Activated CD4-positive, alpha-beta T cell treated with anti-CD3 and anti-CD28 coated beads for 24 hours (primary cell): Measurements from ENCODE around the gene SLC19A1.

Source experiments
- DNase-seq, 2 donors: peaks; one replicate each; pipeline ENCODE4 v3.0.0-alpha.2; 2020; ENCODE audit warnings: low read depth in 2 of 2

SLC19A1 gene

DNA sequence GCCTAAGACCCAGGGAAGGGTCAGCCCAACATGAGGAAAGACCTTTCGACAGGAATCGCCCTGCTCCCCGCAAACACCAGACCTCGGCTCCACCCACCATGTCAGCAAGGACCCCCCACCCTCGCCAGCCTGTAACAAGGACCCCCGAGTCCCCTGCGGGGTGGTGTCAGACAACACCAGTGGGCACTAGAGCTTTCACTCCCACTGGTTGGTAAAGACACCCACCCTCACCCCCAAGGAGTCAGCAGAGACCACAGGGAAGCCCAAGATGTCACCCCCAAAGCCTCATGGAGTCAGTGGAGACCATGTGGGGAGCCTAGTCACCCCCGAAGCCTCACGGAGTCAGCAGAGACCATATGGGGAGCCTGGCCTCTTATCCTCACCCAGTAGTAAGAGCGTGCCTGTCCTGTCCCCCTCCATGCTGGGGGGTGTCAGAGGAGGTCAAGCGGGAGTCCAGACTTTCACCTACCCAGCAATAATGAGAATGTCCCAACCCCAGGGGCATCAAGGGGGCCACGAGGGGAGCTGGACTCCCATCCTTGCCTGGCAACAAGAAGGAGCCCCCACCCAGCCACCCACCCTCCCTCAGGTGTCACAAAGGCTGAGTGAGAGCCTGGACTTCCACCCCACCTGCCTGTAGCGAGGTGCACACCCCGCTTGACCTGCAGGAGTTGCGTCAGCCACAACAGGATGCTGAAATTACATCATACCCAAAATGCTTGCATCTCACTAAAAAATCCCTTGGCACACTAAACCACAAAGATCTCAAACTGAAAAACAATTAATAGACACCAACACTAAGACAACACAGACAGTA lies 24.8 kb downstream of the SLC19A1 start:
- no peak for DNase-seq

DNA sequence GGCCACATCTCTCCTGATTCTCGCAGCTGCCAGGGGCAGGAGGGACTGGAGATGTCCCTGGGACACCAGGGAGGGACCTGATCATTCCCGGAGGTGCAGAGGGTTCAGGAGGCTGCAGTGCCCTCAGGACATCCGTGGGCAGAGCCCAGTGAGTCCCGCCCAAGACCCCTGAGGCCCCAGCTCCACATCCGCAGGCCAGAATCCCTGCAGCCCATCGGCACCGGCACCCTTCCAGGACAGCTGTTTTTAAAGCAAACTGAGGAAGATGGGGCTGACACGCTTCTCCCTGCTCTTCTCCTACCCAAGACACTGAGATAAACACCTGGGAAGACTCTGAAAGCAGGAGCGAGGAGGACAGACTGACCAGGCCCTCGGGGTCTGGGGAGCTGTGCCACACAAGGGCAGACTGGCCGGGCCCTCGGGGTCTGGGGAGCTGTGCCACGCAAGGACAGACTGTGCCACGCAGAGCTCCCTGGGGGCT lies 25.5 kb downstream of the SLC19A1 start:
- DNase-seq = no peak

DNA sequence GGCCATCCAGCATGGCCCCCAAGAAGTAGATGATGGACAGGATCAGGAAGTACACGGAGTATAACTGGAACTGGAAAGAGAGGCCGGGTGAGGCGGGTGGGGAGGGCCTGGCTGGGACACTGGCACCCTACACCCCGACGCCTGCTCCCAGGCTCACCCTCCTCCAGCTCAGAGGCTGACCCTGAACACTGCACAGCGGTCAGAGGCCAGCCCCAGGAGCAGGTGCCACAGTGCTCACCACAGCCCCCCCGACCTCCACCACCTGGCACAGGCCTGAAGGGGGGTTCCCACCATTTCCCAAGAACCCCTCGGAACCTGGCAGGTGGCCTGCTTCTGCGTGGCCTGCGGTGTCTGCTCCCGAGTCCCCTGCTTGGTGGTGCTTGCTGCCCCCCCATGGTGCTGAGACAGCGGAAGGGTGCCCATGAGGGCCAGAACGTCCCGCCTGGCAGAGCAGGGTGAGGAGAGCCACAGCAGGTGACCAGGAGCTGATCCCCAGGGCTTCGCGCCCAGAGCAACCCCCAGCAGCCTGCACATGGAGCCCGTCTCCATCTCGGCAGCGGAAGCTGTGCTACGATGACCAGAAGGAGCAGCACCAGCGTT lies 26.1 kb downstream of the SLC19A1 start:
- DNase-seq = no peak

DNA sequence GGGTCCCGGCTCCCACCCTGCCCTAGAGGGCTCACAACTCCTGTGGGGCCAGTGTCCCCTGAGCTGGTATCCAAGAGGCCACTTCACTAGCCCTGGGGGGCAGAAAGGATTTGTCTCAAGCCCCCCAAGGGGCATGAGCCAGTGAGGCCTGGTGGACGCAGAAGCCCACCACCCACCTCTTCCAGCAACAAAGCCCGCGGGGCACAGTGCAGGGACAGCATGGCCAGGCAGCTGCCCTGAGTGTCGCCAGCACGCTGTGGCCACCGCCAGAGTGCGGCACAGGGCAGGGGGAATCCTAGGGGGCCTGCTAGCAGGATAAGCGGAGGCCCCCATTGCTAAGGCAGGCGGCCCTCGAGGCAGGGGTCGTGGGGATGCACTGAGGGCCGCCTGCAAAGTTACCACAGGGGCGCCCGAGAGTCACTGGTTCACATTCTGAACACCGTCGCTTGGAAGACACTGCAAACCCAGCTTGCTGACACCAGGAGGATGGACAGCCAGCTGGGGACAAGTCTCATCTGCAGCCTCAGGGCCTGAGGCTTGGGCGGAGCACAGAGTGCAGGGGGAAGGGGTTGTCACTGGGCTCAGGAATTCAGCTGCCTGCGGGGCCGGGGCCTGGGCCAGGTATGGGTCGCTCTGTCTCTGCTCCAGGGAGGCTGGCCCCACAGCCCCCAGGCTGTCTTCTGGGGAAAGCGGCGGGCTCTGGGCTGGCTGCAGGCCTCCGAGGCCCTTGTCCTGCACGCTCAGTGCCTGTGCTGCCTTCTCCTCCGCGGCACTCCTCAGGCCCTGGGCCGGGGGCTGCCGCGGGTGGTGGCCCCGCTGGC lies 26.8 kb downstream of the SLC19A1 start:
- DNase-seq = no peak

DNA sequence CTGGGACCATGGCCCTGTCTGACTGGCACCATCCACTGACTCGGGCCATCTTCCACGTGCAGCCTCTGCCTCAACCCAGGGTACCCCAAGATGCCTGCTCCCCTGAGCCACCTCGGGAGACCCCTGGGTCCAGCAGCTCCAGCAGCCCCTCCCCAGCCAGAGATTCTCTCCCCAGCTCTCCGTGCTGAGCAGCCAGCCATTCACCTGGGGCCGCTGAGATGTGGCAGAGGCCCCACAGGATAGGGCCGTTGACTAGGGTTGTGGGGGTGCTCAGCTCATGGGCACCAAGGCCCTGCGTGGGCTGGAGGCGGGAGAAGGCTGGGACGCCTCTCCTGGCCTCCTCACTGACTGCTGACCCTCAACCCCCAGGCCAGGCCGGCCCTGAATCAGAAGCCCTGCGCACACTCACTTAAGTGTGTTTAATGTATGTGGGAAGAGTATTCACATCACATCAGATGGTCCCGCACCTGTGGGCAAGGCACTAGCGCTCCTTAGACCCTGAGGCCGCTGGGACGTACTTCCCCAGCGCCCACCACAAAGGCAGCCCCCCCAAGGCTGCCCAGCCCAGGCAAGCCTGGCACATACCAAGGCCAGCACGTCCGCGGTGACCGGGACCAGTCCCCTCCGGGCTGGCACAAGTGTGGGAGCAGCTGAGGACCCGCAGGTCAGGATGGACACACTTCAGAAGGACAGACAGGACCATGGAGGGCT lies 27.8 kb downstream of the SLC19A1 start:
- DNase-seq = no peak

DNA sequence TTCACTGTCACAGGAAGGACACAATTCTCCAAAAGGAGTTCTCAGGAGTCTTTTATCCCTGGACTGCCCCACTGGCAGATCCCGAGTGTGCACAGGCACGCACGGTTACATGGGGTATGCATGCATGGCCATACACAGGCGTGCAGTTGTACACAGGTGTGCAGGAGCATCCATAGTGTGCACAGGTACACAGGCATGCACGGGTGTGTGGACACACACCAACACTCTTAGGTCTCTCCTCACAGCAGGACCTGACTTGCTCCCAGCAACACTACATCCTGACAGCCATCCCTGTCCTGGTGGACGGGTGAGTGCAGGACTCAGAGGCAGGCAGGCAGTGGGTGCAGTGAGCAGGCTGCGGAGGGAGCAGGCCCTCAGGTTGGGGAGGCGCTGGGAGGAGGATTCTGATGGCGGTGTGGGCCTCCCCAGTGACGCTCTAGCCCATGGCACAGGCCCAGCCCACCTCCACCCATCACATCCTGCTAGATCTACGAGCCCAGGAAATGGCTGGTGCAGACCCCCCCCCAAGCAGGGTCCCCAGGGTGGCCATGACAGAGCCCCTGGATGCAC lies 28.4 kb downstream of the SLC19A1 start:
- DNase-seq = no peak

DNA sequence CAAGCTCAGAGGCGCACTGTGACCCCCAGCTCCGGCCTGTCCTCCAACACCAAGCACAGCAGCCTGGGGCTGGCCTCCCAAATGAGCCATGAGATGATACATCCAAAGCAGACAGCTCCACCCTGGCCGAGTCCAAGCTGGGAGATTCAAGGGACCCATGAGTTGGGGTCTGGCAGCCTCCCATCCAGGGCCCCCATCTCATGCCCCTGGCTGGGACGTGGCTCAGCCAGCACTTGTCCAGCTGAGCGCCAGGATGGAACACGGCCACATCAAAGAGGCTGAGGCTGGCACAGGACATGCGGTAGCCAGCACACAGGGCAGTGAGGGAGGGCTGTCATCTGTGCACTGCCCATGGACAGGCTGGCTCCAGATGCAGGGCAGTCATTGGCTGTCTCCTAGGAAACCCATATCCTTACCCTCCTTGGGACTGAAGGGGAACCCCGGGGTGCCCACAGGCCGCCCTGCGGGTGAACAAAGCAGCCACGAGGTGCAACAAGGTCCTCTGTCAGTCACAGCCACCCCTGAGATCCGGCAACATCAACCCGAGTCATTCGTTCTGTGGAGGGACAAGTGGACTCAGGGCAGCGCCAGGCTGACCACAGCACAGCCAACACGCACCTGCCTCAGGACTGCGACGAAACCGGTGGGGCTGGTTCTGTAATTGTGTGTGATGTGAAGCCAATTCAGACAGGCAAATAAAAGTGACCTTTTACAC lies 29.1 kb downstream of the SLC19A1 start:
- no peak for DNase-seq

DNA sequence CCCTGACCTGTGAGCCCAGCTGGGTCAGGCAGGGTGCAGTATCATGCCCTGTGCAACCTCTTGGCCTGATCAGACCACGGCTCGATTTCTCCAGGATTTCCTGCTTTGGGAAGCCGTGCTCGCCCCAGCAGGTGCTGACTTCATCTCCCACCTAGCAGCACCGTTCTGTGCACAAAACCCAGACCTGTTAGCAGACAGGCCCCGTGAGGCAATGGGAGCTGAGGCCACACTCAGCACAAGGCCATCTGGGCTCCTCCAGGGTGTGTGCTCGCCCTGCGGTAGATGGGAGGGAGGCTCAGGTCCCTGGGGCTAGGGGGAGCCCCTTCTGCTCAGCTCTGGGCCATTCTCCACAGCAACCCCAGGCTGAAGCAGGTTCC lies 29.6 kb downstream of the SLC19A1 start:
- DNase-seq = no peak

DNA sequence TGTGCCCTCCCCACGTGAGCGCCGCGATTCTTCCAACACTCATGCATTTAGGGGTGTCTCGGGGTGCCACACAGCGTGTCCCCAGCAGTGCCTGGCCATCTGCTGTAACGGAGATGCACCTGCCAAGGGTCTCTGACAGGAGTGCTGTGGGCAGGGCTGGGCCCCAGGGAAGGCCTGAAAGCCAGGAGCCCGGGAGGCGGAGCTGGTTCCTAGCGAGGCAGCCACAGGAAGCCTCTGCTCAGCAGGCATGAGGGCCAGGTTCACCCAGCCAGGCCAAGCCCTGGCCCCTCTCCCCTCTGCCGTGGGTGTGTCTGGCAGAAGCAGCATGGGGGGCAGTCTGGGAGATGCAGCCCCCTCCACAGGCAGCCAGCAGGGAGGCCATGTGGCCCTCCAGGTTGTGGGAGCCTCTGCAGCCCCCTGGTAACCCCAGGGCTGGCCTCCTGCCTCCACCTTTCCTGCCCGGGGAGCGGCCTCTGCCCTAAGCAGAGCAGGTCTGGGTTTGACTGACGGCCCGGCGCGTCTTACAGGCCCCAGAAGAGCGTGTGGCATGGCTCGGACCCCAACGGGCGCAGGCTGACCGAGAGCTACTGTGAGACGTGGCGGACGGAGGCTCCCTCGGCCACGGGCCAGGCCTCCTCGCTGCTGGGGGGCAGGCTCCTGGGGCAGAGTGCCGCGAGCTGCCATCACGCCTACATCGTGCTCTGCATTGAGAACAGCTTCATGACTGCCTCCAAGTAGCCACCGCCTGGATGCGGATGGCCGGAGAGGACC lies 30.4 kb downstream of the SLC19A1 start:
- DNase-seq = no peak

DNA sequence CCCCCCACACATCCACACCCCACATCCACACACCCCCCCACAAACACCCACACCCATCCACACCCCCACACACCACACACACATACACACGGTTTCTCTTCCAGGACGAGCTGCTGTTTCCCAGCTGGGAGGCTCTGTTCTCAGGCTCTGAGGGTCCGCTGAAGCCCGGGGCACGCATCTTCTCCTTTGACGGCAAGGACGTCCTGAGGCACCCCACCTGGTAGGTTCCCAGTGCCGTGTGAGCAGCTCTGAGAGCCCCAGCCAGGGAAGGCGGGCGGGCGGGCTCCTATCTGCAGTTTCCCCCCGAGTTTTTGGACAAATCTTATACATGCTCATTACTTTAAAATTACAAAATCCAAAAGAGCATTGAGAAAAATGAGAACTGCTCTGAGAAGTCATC lies 31.2 kb downstream of the SLC19A1 start:
- DNase-seq = no peak

DNA sequence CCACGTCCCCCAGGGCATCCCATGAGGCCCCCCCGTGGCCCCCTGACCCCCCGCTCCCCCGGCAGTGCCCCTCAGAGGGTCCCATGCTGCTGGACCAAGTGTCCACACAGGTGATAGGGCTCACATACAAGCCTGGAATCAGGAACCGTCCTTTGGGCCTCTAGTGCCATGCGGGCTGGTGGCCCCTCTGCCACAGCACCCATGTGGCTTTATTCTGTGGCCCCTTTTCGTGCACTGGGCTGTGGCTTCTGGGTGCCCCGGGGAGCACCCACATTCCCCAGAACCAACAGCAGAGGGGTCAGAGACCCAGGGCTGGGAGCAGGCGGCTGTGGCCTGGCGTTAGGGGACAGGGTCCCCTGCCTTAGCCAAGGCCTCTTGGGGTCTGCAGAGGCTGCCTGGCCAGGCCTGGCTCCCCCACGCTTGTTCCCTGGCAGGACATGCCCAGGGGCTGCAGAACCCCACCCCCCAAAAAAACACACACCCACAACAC lies 31.7 kb downstream of the SLC19A1 start:
- no peak for DNase-seq

DNA sequence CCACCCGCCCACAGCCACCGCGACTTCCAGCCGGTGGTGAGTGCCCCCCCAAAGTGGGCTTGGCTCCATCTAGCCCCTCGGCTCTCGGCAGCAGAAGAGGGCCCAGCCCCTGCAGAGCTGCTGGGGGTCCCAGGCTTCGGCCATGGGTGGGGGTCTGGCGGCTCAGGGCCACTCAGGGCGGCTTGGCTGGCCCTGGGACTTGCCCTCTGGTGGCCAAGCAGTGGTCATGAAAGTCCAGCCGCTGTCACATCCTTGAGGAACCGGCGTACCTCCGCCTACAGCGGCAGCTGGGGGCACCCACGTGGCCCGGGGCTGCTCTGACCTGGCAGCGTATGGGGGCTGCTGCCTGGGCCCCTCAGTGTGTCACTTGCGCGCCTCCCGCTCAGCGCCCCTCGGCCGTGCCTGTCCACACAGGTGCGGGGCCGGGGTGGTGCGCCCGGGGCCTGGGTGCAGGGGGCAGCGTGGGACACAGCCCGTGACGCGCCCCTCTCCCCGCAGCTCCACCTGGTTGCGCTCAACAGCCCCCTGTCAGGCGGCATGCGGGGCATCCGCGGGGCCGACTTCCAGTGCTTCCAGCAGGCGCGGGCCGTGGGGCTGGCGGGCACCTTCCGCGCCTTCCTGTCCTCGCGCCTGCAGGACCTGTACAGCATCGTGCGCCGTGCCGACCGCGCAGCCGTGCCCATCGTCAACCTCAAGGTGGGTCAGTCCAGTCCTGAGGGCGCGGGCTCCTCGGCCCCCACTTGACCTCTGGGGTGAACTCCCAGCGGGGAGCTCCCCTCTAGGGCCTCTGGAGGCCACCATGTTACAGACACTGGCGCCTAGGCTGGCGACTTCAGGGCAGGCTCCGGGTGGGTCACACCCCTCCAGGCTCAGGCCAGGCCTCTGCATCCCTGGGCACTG lies 32.4 kb downstream of the SLC19A1 start:
- DNase-seq = no peak

DNA sequence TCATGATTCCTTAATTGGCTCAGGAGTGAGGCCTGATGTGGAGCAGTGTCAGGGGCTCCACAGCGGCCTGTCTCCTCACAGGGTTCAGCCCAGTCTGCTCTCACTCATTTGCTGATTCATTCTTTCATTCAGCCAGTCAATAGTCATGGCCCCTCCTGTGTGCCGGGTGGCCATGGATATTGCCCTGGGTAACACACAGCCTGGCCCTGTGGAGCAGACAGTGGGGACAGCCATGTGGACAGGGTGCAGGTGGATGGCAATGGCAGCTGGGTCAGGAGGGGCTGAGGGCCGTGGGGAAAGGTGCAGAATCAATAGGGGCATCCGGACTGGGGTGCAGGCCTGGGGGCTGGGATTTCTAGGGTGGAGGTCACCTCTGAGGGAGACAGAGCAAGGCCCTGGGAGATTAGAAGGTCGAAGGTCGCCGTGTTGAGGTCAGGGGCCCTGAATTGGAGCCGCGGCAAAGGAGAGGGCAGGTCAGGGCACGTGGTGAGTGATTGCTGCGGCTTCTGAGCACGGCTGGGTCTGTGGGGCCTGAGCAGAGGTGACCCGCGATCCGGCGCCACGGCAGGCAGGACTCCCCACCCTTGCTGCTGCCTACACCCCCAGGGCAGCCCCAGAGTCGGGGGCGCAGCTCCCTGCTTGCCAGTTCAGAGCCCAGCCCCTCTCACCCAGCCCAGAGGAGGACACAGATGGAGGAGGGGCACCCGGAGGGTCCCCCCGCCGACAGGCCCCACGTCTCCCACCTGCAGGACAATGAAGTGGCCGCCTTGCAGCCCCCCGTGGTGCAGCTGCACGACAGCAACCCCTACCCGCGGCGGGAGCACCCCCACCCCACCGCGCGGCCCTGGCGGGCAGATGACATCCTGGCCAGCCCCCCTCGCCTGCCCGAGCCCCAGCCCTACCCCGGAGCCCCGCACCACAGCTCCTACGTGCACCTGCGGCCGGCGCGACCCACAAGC lies 33.4 kb downstream of the SLC19A1 start:
- no peak for DNase-seq

DNA sequence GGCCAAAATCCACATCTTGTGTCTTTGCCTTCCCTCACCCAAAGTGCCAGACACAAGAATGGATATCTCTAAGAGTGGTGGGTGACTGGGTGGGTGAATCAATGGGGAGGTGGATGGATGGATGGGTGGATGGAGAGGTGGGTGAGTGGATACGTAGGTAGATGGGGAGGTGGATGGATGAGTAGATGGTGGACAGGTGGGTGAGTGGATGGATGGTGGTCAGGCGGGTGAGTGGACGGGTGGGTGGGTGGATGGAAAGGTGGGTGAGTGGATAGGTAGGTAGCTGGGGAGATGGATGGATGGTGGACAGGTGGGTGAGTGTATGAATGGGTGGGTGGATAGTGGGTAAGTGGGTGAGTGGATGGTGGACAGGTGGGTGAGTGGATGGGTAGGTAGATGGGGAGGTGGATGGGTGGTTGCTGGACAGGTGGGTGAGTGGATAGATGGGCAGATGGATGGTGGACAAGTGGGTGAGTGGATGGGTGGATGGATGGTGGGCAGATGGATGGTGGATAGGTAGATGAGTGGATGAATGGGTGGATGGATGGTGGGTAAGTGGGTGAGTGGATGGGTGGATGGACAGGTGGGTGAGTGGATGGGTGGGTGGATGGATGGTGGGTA lies 34.2 kb downstream of the SLC19A1 start:
- DNase-seq = no peak

DNA sequence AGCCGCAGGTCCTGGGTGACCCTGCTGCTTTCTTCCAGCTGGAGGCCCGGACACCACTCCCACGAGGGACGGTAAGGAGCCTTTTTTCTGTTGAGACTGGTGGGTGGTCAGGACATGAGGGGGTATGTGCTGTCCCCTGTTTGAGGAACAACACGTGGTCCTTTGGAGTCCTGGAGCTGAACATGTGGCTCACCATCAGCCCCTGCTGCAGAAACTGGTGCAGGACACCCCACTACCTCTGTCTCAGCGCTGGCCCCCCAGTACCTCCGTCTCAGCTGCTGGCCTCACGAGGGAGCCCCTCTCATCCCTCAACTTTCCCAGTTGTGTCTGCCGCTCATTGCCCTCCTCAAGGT lies 34.7 kb downstream of the SLC19A1 start:
- no peak for DNase-seq

DNA sequence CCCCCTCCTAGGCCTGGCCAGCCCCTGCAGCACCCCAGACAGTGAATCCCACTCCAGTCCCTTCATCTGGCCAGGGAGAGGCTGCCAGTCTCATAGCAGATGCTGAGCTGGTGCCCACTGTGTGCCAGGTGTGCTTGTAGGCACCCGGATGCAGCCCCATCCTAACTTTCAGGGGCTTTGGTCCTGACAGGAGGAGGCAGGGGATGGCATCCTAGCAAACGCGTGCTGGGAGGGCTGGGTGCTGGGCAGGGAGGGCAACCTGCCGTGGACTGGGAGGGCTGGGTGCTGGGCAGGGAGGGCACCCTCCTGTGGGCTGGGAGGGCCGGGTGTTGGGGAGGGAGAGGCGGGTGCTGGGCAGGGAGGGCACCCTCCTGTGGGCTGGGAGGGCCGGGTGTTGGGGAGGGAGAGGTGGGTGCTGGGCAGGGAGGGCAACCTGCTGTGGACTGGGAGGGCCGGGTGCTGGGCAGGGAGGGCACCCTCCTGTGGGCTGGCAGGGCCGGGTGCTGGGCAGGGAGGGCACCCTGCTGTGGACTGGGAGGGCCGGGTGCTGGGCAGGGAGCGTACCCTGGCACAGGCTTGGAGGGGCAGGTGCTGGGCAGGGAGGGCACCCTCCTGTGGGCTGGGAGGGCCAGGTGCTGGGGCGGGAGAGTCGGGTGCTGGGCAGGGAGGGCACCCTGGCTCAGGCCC lies 35.3 kb downstream of the SLC19A1 start:
- no peak for DNase-seq
